Pancreas (tissue), 10 donors: ENCODE results near the gene PFDN5. TPM values are rescaled to one million over a fixed set of nuclear protein-coding genes. Genes with fewer than 3 reads are reported as not detected.

Experiments used
- ATAC-seq, 4 donors: fragments of 200-7000 bp; cut with Tn5 transposase; one replicate each; pipeline versions ENCODE4 v1.8.0 to v1.9.1; 2020; ENCODE audit warnings: mild to moderate bottlenecking in 4 of 4, moderate library complexity in 4 of 4
- DNase-seq, 6 donors: peaks; one replicate each; pipeline ENCODE4 v3.0.0-alpha.2; 2020
- FAIRE-seq: peaks from 2 replicates; lab custom pipeline; 2012; peaks lifted over from hg19 to GRCh38; lab: Jason Lieb, UNC
- H3K27ac ChIP-seq, 4 donors: fragments of 200-600 bp; sonication (generic); 1 replicate in 3 of 4; 2 replicates in 1 of 4; pipeline versions ENCODE4 v1.5.0 to v1.8.0; 2020
- H3K27me3 ChIP-seq, 4 donors: fragments of 200-600 bp; one replicate each; pipeline ENCODE4 v1.8.0; 2021
- H3K36me3 ChIP-seq, 3 donors: fragments of 200-600 bp; sonication (generic) in 1 of 3; one replicate each; pipeline versions ENCODE4 v1.5.0 to v1.8.0; 2020 to 2021
- H3K4me1 ChIP-seq, 3 donors: fragments of 200-600 bp; one replicate each; pipeline ENCODE4 v1.8.0; 2021
- H3K4me3 ChIP-seq, 4 donors: fragments of 200-600 bp; sonication (generic) in 2 of 4; one replicate each; pipeline versions ENCODE4 v1.5.0 to v1.8.0; 2020 to 2021
- H3K9me3 ChIP-seq, 4 donors: fragments of 200-600 bp; one replicate each; pipeline ENCODE4 v1.8.0; 2021
- WGBS, 2 donors: extraction: QIAGEN DNeasy Blood & Tissue Kit; methylation state at CpG; one replicate each; pipeline ENCODE4 v1.1.7; 2013; 5-methylcytosine and 5-hydroxymethylcytosine counted together
- intact Hi-C, 3 donors: fragments of 100-400 bp; cut with DNase I; formaldehyde crosslinking; loops; one replicate each; pipeline versions ENCODE4 v1.11.1 to v1.14.2; 2022
- polyA plus RNA-seq, 2 donors: library from polyadenylated mRNA; stranded (reverse); fragments of 200-250 nt; gene quantifications; one replicate each; pipeline ENCODE4 v1.2.3, GENCODE V29; 2013
- total RNA-seq, 6 donors: library from RNA; stranded (reverse); fragmentation: NEBNext Ultra II Directional in 4 of 6; extraction: Animal tissue kit (Norgen Biotek cat#: 25700) in 4 of 6; gene quantifications; one replicate each; pipeline versions ENCODE4 v1.2.1 to v1.2.4, GENCODE V29; 2021 to 2023
- TF ChIP-seq, protein P1 (sequence below), 4 donors: fragments of 200-600 bp; sonication (generic) in 3 of 4; IDR thresholded peaks; one replicate each; pipeline versions ENCODE4 v1.5.0 to v1.8.0; 2021; ENCODE audit warnings: antibody characterized with exemption in 4 of 4
- donor health status: healthy with polysubstance abuse.
- donor health status: DM: no; HTN: no; CAD: no; lungs with moderate emphysema.
- donor health status: DM: no; HTN: no; CAD: no.
- donor health status: control.
- donor health status: control.
- donor health status: Bipolar disorder and iron deficiency.
- donor health status: DM: yes; HTN: yes; CAD: no.
- donor health status: DM: no; HTN: no; CAD: no.
- donor health status: DM: no; HTN: no; CAD: no.
- donor health status: DM: yes; HTN: yes; CAD: no.

The PFDN5 gene
- total and polyA plus RNA-seq, 8 donors: 203 to 875 (median 244) TPM

DNA sequence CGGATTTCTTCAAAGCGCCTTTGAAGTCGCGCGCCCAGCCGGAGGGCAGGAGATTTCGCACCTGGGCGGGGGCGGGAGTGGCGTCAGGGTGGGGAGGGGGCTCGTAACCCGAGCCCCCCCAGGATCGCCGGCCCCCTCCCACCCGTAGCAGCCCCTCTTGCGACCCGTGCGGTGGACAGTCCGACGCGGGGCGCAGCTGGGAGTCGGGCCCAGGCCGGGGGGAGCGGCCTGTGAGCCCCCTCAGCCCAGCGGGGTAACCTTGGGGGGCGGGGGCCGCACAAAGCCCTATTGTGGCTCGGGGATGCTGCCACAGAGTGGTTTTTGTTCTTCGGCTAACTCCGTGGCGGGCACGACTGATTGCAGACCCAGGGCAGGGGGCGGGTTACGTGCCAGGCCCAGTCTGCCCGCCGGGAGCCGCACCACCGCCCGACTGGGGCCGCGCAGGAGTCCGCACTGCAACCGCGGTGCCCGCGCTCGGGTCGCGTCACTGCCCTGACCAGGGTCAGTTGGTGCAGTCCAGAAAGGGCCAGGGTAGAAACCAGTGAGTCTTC lies 30.2 kb downstream of the PFDN5 start:
- TF ChIP-seq, protein P1, sequence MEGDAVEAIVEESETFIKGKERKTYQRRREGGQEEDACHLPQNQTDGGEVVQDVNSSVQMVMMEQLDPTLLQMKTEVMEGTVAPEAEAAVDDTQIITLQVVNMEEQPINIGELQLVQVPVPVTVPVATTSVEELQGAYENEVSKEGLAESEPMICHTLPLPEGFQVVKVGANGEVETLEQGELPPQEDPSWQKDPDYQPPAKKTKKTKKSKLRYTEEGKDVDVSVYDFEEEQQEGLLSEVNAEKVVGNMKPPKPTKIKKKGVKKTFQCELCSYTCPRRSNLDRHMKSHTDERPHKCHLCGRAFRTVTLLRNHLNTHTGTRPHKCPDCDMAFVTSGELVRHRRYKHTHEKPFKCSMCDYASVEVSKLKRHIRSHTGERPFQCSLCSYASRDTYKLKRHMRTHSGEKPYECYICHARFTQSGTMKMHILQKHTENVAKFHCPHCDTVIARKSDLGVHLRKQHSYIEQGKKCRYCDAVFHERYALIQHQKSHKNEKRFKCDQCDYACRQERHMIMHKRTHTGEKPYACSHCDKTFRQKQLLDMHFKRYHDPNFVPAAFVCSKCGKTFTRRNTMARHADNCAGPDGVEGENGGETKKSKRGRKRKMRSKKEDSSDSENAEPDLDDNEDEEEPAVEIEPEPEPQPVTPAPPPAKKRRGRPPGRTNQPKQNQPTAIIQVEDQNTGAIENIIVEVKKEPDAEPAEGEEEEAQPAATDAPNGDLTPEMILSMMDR (IDR thresholded peaks at IDR 0.05): no peak
- 2 to 4% methylated on average over 50 of the region's 50 CpGs for WGBS, 2 donors

DNA sequence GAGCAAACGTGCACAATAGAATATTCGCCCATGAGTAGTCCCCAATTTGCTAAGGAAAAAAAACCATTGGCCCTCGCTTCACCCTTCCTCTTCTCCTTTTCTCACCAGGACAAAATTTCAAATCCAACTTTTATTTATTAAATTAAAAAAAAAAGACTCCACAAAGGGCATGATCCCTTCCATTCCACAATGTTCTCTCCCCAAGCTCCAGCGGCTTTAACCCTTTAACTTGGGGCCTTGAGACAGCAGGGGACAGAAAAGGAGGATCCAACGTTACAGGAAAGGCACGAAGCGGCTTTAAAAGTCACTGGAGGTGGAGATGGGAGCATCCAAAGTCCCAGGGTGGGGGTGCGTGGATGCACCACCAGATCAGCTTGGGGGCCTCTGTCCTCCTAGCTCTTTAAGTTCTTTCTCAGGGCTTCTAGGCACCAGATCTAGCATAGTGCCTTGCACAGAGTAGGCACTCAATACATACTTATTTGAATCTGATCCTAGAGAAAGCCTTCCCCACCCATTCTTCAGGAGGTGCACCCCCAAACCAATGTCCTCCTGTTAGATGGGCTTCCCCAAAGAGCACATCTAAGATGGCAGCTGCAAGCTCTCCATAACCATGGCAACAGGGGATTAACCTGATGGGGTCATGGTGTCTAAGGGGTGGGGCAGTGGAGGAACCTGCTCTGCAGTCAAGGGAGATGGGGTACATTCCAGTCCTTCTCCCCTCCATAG lies 31.3 kb downstream of the PFDN5 start:
- no peaks in the 10 kb centered on the region for H3K9me3 ChIP-seq
- FAIRE-seq: no peak
- 82 to 87% methylated on average over 8 of the region's 8 CpGs for WGBS, 2 donors

More for the DNA sequence above, 30.2 kb downstream of the PFDN5 start:
- Histone ChIP-seq H3K36me3 (no peaks in the 10 kb centered on the region), H3K4me1 (peaks cover 7 to 21% (median 10%) of the 10 kb centered on the region in 3 donors), H3K4me3 (peak overlapping the region; percentile 26 to 74 (median 44)), H3K27ac (peak overlapping the region; percentile 24 to 82 (median 76)), H3K9me3 (no peaks in the 10 kb centered on the region), H3K27me3 (no peaks in the 10 kb centered on the region)
- ATAC-seq (peak in 2 of 4 donors; percentile 2 to 6), DNase-seq (peak; percentile 19 to 79 (median 50)), FAIRE-seq (no peak)
- intact Hi-C loops: no loop called here

DNA sequence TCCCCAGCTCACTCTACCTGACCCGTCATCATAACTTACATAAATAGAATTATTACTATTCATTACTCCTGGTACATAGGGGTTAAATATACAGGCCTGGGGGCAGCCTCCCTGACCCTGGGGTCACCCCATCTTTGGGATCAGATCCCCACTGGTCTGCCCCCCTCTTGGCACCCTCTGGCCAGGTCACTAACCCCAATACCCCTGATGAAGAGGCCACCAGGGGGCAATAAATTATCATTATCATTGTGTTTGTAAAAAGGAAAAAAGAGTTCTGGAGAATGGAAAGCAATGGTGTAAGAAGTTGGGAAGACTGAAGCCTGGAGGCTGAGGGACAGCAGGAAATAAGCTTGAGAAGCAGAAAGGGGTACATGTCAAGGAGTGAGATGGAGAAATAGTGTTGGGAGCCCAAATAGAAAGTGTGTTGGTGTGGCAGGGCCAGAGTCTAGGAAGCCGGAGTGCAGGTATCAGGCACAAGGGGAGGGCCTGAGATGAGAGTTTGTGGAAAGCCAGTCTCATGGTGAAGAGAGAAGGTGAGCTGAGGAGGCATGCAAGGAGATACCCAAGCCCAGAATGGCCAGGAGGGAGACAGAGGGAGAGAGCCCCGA lies 32.2 kb downstream of the PFDN5 start:
- Histone ChIP-seq H3K4me3 (no peak overlapping the region), H3K27me3 (no peaks in the 10 kb centered on the region), H3K9me3 (no peaks in the 10 kb centered on the region), H3K4me1 (peaks cover 0 to 13% (median 7%) of the 10 kb centered on the region in 3 donors), H3K36me3 (no peaks in the 10 kb centered on the region), H3K27ac (no peak overlapping the region)
- DNase-seq (no peak), FAIRE-seq (no peak), ATAC-seq (no peak)
- 57 to 70% methylated on average over 3 of the region's 3 CpGs for WGBS, 2 donors
- intact Hi-C loops: no loop called here
- TF ChIP-seq, protein P1 (IDR thresholded peaks at IDR 0.05): no peak

More for the DNA sequence above, 31.3 kb downstream of the PFDN5 start:
- Histone ChIP-seq H3K27me3 (no peaks in the 10 kb centered on the region), H3K4me3 (no peak overlapping the region), H3K4me1 (peaks cover 4 to 19% (median 10%) of the 10 kb centered on the region in 3 donors), H3K36me3 (no peaks in the 10 kb centered on the region), H3K27ac (no peak overlapping the region)
- DNase-seq (no peak), ATAC-seq (no peak)
- intact Hi-C loops: no loop called here
- TF ChIP-seq, protein P1 (IDR thresholded peaks at IDR 0.05): no peak

DNA sequence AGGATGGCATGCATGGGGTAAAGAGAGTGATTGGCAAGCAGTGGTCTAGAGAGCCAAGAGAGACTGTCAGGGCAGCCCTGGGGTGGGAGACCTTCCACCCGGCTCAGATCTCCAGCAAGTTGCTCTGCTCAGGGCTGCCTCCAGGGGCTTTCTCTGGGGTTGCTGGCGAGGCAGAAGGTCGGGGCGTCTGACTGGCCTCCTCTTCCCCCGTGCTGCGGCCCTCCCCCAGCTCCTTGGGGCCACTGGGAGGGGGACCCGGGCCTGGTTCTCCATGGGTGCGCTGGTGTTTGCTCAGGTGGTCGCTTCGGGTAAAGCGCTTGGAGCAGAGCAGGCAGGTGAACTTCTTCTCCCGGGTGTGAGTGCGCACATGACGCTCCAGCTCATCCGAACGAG lies 32.7 kb downstream of the PFDN5 start:
- H3K4me1 ChIP-seq: peaks cover 0 to 13% (median 7%) of the 10 kb centered on the region in 3 donors
- ATAC-seq: no peak
- no peak overlapping the region for H3K27ac ChIP-seq
- TF ChIP-seq, protein P1 (IDR thresholded peaks at IDR 0.05): no peak
- intact Hi-C loops: no loop called here
- 35 to 37% methylated on average over 11 to 16 of the region's 16 CpGs for WGBS, 2 donors
- no peaks in the 10 kb centered on the region for H3K9me3 ChIP-seq
- no peak for FAIRE-seq
- no peaks in the 10 kb centered on the region for H3K27me3 ChIP-seq
- H3K36me3 ChIP-seq: no peaks in the 10 kb centered on the region
- DNase-seq: no peak
- H3K4me3 ChIP-seq: no peak overlapping the region
